MG63 (cell line): ENCODE measurements around the gene GRAMD4. TPM values are rescaled to one million over a fixed set of nuclear protein-coding genes. Genes with fewer than 3 reads are reported as not detected.

Source experiments
- DNase-seq: peaks from one replicate; pipeline ENCODE4 v3.0.0-alpha.2; 2020
- H3K27me3 ChIP-seq: fragments of 250-450 bp; sonication (Bioruptor Pico); 2 replicates; pipeline ENCODE4 v1.5.1; 2020; ENCODE audit warnings: mild to moderate bottlenecking, moderate library complexity
- H3K36me3 ChIP-seq: fragments of 250-450 bp; sonication (Bioruptor Pico); 2 replicates; pipeline ENCODE4 v1.5.1; 2020; ENCODE audit warnings: mild to moderate bottlenecking, moderate library complexity
- H3K4me3 ChIP-seq: fragments of 250-450 bp; sonication (Bioruptor Pico); 2 replicates; pipeline ENCODE4 v1.5.1; 2020; ENCODE audit warnings: mild to moderate bottlenecking, moderate library complexity
- H3K9me3 ChIP-seq: fragments of 250-450 bp; sonication (Bioruptor Pico); 2 replicates; pipeline ENCODE4 v1.5.1; 2020; ENCODE audit warnings: mild to moderate bottlenecking, moderate library complexity
- total RNA-seq: library from RNA; depleted of rRNA; stranded (reverse); fragments of >200 nt; shearing (Covaris generic); gene quantifications from 2 replicates; pipeline ENCODE4 v1.2.3, GENCODE V29; 2014; ENCODE audit warnings: low replicate concordance

GRAMD4 gene
- total RNA-seq, 1 experiment from 2014 or later = 10.8 TPM

DNA sequence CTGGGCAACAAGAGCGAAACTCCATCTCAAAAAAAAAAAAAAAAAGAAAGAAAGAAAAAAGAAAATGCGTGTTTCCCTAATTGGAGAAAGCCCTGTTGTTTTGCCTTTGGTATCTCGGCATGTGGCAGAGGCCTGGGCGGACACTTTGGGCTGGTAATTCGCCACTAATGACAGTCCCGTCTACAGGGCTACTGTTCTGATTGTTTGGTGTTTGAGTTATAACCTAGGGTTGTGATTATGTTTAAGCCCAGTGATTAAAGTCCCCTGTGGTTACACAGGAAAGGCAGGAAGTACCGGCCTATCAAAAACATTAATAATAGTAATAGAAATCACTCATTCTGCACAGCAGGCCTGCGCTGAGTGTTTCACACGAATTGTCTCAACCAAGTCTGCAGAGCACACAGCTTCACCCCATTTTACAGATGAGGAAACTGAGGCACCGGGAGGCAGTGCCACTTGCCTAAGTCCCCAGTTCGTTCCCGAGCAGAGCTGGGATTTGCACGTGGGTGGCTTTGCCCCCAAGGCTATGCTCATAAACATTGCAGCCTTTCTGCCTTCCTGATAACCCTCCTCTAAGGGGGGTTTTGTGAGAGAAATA lies 39.1 kb upstream of the GRAMD4 start:
- H3K36me3 ChIP-seq = no peaks in the 10 kb centered on the region
- no peaks in the 10 kb centered on the region for H3K9me3 ChIP-seq
- DNase-seq = no peak

GRCh38 chr22:46581538-46582244 lies 38.5 kb upstream of the GRAMD4 start:
- no peaks in the 10 kb centered on the region for H3K9me3 ChIP-seq
- no peaks in the 10 kb centered on the region for H3K27me3 ChIP-seq
- no peak overlapping the region for H3K4me3 ChIP-seq
- DNase-seq = no peak
- no peaks in the 10 kb centered on the region for H3K36me3 ChIP-seq

More for the DNA sequence above, 39.1 kb upstream of the GRAMD4 start:
- H3K4me3 ChIP-seq = no peak overlapping the region
- H3K27me3 ChIP-seq = no peaks in the 10 kb centered on the region

DNA sequence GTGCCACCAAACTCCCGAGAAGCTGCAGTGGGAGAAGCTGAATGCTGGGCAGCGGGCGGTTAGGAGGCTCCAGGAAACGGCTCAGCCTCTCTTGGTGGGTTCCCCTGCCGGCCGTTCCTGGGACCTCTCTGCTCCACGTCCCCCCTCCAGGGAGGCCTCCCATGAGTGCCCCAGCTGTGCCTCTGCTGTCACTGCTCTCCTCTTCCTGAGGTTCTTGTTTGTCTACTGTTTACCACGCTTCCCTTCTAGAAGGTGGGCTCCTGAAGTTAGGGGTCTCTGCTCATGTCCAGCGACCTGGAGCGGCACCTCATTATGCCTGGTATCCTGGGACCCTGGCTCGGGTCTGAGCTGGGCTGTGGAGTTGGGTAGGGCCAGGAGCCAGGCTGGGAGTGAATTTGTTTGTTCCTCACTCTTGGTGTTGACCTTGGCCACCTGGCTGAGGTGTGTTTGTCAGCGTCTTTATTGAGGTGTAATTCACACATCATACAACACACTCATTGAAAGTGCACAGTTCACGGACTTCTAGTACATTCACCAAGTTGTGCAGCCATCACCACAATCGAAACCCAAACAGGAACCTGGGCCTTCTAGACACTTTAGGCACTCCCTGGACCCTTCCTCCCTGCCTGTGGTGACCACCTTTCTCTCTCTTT lies 37.8 kb upstream of the GRAMD4 start:
- DNase-seq = no peak

DNA sequence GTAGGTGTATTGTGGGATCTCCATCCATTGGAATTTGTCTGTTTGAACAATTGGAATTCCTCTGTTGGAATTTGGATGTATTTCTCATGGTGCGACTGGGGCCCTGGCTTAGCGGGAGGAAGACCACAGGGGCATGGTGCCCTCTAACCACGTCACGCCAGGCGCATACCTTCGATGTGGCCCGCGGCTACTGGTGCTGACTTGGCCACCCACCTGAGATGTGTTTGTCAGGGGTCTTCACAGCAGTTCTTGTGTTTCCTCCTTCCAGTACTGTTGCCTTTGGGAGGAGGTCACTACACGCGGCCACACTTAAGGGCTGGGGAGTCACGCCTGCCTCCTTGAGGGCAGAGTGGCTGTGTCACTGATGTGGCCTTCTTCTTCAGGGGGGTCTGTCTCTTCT lies 36.6 kb upstream of the GRAMD4 start:
- Histone ChIP-seq H3K9me3 (no peaks in the 10 kb centered on the region), H3K27me3 (no peaks in the 10 kb centered on the region), H3K4me3 (no peak overlapping the region), H3K36me3 (no peaks in the 10 kb centered on the region)
- DNase-seq = no peak

More for the DNA sequence above, 37.8 kb upstream of the GRAMD4 start:
- Histone ChIP-seq H3K36me3 (no peaks in the 10 kb centered on the region), H3K4me3 (no peak overlapping the region), H3K9me3 (no peaks in the 10 kb centered on the region), H3K27me3 (no peaks in the 10 kb centered on the region)

DNA sequence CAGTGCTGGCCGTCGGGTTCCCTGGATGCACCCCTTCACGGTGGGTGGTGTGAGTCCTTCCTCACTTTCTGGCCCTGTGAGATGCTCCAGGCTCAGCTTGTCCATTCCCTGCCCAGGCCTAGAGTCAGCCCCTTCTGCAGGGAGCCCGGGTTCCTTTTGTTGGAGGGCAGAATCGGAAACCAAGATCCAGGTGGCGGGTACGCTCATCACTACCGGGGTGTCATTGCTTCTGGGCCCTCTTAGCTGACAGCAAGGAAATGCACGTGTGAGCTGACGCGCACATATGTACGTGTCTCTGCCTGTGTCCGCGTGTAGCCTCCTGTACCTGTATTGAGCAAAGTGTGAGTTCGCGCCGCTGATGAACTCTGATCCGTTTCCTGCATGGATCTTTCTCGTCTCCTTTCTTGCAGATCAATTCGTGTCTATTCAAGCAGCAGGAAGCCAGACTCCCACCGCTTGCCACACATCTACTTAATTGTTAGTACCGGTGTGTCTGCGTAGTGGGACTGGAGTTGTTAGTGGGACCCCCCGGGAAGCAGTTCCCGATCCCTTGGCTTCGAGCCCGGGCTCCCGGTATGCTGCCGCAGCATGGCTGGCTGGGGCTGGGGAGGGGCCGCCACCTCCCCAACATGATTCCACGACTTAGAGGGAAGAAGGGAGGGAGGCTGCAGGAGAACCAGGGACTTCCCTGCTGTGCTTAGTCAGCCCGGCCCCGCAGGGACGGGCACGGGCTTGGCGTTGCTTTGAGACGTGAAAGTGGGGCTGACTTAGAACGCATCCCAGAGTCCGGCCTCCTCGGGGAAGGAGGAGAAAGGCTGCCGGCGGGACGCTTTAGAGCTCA lies 35.9 kb upstream of the GRAMD4 start:
- H3K4me3 ChIP-seq = no peak overlapping the region
- no peaks in the 10 kb centered on the region for H3K27me3 ChIP-seq
- H3K36me3 ChIP-seq = no peaks in the 10 kb centered on the region
- DNase-seq = no peak
- no peaks in the 10 kb centered on the region for H3K9me3 ChIP-seq

DNA sequence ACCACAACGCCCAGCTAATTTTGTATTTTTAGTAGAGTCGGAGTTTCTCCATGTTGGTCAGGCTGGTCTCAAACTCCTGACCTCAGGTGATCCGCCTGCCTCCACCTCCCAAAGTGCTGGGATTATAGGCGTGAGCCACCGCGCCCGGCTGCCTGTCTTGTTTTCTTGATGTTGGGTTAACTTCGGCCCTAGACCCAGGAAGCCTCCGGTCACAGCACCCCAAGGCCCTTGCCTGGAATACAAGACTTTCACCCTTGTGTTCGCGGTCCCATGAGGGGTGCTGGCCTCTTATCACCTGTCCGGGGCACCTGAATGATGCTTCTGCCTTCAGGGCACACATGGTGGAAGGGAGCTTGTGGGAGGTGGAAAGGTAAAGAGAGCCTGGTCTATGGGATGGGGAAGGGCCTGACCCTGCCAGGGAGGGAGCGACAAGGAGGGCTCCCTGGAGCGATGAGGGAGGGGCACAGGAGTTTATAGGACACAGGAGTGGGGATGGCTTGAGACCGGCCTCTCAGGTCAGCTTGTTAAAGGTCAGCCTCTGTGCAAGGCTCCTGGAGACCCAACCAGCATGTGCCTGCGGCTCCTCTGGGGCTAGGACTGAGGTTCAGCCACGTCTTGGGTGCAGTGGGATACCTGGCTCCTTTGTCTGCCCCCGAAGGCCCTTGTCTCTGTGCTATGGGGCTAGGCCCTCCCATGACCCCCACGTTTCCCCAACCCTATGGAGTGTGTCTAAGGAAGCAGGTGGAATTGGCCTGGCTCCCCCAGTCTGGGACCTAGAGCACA lies 34.7 kb upstream of the GRAMD4 start:
- H3K9me3 ChIP-seq = no peaks in the 10 kb centered on the region
- no peak overlapping the region for H3K4me3 ChIP-seq
- no peaks in the 10 kb centered on the region for H3K36me3 ChIP-seq
- DNase-seq = no peak
- no peaks in the 10 kb centered on the region for H3K27me3 ChIP-seq

DNA sequence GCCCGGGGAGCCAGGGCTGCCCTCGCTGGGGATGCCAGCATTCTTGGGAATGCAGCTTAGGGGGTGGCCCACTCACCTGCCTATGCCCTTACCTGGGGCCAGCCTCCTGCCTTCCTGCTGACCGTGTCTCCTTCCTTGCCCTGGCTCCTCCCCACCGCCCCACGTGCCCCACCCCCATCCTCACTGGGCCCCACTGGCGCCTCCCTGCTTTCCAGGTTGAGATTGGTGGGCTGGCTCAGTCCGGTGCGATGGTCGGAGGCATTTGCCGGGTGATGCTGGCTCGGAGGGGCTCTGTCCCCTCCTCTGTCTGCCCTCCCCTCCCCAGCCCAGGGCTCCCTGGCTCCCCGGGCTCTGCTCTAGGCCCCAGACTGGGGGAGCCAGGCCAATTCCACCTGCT lies 34.1 kb upstream of the GRAMD4 start:
- Histone ChIP-seq H3K9me3 (no peaks in the 10 kb centered on the region), H3K4me3 (no peak overlapping the region), H3K27me3 (no peaks in the 10 kb centered on the region), H3K36me3 (no peaks in the 10 kb centered on the region)
- no peak for DNase-seq

- H3K4me3 ChIP-seq = no peak overlapping the region
- DNase-seq = no peak
- no peaks in the 10 kb centered on the region for H3K9me3 ChIP-seq
These were observed 33.6 kb upstream of the GRAMD4 start for GRCh38 chr22:46586531-46587011.

GRCh38 chr22:46587061-46587460 lies 33.1 kb upstream of the GRAMD4 start:
- Histone ChIP-seq H3K4me3 (no peak overlapping the region), H3K36me3 (no peaks in the 10 kb centered on the region), H3K27me3 (no peaks in the 10 kb centered on the region), H3K9me3 (no peaks in the 10 kb centered on the region)
- DNase-seq = no peak

More at GRCh38 chr22:46586531-46587011, 33.6 kb upstream of the GRAMD4 start:
- Histone ChIP-seq H3K27me3 (no peaks in the 10 kb centered on the region), H3K36me3 (no peaks in the 10 kb centered on the region)

- DNase-seq = no peak
- Histone ChIP-seq H3K4me3 (no peak overlapping the region), H3K27me3 (no peaks in the 10 kb centered on the region), H3K36me3 (no peaks in the 10 kb centered on the region), H3K9me3 (no peaks in the 10 kb centered on the region)
These were observed 32.5 kb upstream of the GRAMD4 start for GRCh38 chr22:46587492-46588278.

DNA sequence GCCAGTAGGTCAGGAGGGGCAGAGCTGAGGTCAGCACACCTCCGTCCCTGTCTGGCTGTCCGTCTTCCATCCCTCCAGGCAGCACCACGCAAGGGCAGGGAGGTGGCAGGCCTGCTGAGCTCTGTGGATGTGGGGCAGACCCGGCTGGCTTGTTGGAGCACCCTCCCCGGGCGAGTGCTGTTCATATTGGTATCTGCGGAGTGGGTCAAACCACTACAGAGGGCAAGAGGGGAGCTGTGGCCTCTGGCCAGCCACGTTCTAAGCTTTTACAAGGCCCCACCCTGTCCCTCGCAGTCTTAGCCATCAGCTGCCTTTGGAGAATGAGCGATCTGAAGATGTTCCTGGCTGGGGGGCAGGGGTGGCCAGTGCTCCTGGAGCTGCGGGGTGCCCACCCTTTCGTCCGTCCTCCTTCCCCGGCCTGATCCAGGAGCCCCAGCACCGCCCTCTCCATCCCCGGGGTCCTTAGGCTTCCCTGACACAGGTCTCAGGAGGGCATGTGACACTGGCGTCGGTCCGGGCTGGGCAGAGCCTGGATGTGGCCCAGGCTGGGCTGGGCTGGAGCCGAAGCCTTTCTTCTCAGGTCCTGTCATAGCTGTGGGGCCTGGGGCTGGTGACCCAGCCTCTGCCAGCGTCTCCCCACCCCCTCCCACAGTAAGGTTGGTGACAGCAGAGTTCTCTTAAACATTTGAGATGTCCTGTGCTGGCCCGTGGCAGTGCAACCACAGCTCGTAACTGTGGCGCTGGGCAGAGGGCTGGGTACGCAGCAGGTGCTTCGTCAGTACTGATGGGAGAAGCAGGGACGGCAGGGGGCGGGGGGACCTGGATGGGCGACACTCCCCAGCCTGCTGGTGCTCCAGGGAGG lies 31.7 kb upstream of the GRAMD4 start:
- DNase-seq = no peak
- H3K4me3 ChIP-seq = no peak overlapping the region
- H3K36me3 ChIP-seq = no peaks in the 10 kb centered on the region
- no peaks in the 10 kb centered on the region for H3K9me3 ChIP-seq
- no peaks in the 10 kb centered on the region for H3K27me3 ChIP-seq

DNA sequence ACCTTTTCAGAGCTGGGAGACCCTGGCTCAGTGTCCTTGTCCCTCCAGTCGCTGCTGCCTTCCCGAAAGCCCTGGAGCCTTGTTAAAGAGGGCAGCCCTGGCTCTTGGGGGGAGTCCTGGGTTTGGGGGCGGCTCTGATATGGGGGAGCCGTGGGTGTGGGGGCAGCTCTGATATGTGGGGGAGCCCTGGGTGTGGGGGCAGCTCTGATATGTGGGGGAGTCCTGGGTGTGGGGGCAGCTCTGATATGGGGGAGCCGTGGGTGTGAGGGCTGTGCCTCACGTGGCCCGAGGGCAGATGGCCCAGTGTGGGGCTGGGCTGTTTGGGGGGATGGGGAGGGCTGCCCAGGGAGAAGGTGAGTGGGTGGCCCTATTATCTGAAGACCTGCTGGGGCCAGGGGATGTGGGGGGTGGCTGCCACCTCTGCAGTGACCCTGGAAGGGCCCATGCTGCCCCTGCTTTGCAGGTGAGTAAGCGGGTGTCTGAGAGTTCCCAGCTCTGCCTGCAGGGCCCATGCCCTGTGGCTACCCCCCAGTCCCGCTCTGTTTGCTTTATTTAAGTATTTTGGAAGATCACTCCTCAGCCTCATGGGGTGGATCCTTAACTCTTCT lies 30.9 kb upstream of the GRAMD4 start:
- H3K36me3 ChIP-seq = no peaks in the 10 kb centered on the region
- DNase-seq = no peak

GRCh38 chr22:46589871-46590271 lies 30.3 kb upstream of the GRAMD4 start:
- no peaks in the 10 kb centered on the region for H3K36me3 ChIP-seq
- no peaks in the 10 kb centered on the region for H3K9me3 ChIP-seq
- no peaks in the 10 kb centered on the region for H3K27me3 ChIP-seq
- no peak overlapping the region for H3K4me3 ChIP-seq
- no peak for DNase-seq

More for the DNA sequence above, 30.9 kb upstream of the GRAMD4 start:
- H3K9me3 ChIP-seq = no peaks in the 10 kb centered on the region
- H3K4me3 ChIP-seq = no peak overlapping the region
- no peaks in the 10 kb centered on the region for H3K27me3 ChIP-seq

GRCh38 chr22:46590334-46590733 lies 29.9 kb upstream of the GRAMD4 start:
- Histone ChIP-seq H3K9me3 (no peaks in the 10 kb centered on the region), H3K4me3 (no peak overlapping the region), H3K36me3 (no peaks in the 10 kb centered on the region), H3K27me3 (no peaks in the 10 kb centered on the region)
- no peak for DNase-seq
